GM12801 (cell line): ENCODE results near the gene CSTB.

Source experiments
- TF ChIP-seq, protein P1 (sequence below): IDR thresholded peaks from one replicate; pipeline ENCODE4 v1.5.1; 2011; ENCODE audit warnings: control low read depth; ENCODE audit not compliant: insufficient read length; ENCODE audit errors: extremely low read depth

CSTB gene

DNA sequence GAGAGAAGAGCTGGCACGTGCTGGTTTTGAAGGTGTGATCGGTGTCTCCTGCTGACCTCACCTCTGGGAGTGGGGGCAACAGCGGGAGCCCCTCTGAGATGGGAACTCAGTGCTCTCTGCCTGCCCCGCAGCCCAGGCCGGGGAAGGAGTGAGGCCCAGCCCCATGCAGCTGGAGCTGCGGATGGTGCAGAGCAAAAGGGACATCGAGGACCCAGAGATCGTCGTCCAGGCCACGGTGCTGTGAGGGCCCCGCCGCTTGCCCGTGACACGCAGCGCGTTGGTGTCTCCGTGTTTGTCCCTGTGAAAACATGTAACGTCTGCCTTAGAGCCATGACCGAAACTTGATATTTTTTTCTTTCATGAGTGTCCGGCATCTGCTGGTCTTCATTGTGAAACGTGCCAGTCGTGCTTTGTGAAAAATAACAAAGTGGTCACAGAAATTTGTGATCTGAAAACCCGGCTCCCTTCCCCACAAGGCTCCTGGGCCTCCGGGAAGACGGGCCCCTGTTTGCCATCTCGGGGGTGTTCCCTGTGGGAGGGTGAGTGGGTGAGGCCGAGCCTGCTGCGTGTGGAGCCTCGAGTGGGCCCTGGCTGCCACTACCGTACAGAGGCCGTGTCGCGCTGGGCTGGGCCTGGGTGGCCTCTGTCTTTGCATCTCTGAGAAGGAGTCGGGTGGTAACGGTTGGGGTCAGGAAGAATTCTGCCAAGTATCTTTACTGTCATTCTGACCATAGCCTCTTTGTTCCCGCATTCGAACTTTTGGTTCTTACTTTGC lies 20.1 kb downstream of the CSTB start:
- TF ChIP-seq, protein P1, sequence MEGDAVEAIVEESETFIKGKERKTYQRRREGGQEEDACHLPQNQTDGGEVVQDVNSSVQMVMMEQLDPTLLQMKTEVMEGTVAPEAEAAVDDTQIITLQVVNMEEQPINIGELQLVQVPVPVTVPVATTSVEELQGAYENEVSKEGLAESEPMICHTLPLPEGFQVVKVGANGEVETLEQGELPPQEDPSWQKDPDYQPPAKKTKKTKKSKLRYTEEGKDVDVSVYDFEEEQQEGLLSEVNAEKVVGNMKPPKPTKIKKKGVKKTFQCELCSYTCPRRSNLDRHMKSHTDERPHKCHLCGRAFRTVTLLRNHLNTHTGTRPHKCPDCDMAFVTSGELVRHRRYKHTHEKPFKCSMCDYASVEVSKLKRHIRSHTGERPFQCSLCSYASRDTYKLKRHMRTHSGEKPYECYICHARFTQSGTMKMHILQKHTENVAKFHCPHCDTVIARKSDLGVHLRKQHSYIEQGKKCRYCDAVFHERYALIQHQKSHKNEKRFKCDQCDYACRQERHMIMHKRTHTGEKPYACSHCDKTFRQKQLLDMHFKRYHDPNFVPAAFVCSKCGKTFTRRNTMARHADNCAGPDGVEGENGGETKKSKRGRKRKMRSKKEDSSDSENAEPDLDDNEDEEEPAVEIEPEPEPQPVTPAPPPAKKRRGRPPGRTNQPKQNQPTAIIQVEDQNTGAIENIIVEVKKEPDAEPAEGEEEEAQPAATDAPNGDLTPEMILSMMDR = no peak

DNA sequence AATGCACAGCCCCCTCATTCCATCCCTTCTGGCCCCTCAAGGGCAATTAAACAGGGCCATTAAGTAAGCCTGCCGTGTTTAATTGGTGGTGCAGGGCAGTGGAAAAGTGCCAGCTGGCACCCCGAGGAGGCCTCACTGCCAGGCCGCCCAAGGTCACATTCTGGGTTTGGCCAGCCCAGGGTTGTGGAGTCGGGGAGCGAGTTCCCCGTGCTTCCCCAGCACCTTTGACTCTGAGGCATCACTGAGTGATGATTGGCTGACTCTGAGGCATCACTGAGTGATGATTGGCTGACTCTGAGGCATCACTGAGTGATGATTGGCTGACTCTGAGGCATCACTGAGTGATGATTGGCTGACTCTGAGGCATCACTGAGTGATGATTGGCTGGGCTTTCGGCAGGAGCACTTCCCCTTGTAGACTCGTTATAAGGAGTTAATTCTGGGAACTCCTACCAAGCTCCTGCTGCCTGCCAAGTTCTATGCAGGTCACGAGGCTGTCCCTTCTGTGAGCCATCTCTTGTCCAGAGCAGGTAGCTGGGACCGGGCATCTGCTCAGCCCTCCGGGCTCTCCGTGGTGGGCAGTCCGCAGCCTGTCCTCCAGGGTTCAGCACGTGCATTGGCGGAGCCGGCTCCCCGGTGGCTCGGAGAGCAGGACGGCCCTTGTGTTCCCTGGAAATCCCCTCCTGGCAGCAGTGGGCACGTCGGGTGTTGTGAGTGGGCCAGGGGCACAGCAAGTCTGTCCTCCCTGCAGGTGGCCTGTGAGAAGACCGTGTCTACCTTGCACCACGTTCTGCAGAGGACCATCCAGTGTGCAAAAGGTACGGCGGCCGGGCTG lies 20.9 kb downstream of the CSTB start:
- TF ChIP-seq, protein P1 = no peak

DNA sequence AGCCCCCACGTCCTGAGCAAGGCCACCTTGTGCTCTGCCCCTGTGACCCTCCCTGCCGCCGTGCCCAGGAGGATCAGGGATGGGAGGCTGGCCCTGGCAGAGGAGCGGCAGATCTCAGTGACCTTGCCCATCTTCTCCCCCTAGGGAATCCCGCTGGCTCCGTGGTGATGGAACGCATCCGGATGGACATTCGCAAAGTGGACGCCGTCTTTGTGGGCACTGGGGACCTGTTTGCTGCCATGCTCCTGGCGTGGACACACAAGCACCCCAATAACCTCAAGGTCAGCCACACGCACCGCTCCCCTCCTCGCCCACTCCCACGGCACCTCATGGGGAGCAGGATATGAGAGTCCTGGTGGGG lies 22.7 kb downstream of the CSTB start:
- TF ChIP-seq, protein P1 = no peak

- TF ChIP-seq, protein P1 = no peak
Measured at GRCh38 chr21:43752758-43753438, 23.2 kb downstream of the CSTB start.

DNA sequence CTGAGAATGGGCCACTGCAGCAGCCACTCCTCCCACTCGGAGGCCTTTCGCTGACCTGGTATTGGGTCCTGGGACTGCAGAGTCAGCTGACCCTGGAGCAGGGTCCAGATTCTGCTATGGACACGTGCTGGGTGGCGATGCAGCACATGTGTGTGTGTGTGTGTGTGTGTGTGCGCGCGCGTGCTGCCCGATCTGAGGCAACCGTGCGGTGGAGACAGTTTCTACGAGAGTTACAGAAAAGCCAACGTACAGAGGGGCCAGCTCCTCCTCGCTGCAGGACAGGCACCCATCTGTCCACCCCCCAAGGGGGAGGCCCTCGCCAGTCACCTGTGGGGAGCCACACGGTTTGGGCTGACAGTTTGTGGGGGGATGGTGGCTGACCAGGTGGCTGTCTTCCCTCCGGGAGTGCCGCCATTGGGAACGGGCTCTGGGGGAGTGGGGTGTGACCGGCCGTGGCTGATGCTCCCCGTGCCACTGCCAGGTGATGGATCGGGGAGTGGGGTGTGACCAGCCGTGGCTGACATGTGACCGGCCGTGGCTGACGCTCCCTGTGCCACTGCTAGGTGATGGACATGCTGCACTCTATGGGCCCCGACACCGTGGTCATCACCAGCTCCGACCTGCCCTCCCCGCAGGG lies 24.0 kb downstream of the CSTB start:
- TF ChIP-seq, protein P1 = no peak

DNA sequence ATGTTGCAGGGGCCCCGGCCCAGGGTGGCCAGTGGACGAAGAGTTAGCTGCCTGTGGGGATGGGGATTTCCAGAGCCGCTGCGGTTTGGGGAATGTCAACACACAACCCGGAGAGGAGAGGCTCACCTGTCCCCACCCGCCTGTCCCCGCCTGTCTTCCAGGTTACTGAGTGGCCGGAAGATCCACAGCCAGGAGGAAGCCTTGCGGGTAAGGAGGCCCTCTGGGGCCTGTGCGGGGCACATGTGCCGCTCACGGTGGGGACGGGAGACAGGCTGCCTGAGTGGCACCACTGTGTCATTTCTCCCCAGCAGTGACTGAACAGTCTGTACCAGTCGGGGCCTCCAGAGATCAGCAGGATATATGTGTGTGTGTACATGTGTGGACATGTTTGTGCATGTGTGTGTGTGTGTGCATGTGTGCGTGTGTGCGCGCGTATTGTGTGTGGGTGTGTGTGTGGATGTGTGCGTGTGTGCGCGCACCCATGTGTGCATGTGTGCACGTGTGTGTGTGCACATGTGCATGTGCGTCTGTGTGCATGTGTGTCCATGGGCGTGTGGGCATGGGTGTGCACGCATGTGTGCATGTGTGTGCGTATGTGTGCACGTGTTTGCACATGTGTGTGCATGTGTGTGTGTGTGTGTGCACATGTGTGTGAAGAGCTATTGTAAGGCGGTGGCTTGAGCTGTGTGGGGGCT lies 25.6 kb downstream of the CSTB start:
- TF ChIP-seq, protein P1 = no peak
